H9 (cell line): ENCODE data around the gene PRDX3. TPM values are rescaled to one million over a fixed set of nuclear protein-coding genes. Genes with fewer than 3 reads are reported as not detected.
"Not testable (repeated sequence)": the region's sequence is repeated elsewhere in the genome, so short reads cannot be mapped to it uniquely, and the experiment has no call there.

Experiments
- DNase-seq: peaks from one replicate; pipeline ENCODE4 v3.0.0-alpha.2; 2017
- H2AFZ ChIP-seq: one replicate; pipeline ENCODE4 v1.6.1; 2013; ENCODE audit warnings: mild to moderate bottlenecking, low read length, control low read depth, moderate library complexity
- H2AK5ac ChIP-seq: 2 replicates; pipeline ENCODE4 v1.6.1; 2013; ENCODE audit warnings: low read length, control low read depth, mixed read lengths; ENCODE audit not compliant: insufficient read length
- H2BK120ac ChIP-seq: one replicate; pipeline ENCODE4 v1.6.1; 2013; ENCODE audit warnings: low read depth, mild to moderate bottlenecking, low read length, control low read depth, inconsistent platforms; ENCODE audit not compliant: poor library complexity, severe bottlenecking
- H2BK12ac ChIP-seq: 2 replicates; pipeline ENCODE4 v1.6.1; 2013; ENCODE audit warnings: low read length, control low read depth, mixed read lengths, low read depth; ENCODE audit not compliant: insufficient read length
- H2BK15ac ChIP-seq: 2 replicates; pipeline ENCODE4 v1.6.1; 2013; ENCODE audit warnings: low read depth, low read length, control low read depth
- H2BK20ac ChIP-seq: one replicate; pipeline ENCODE4 v1.6.1; 2013; ENCODE audit warnings: low read depth, mild to moderate bottlenecking, low read length, control low read depth, inconsistent platforms; ENCODE audit not compliant: poor library complexity, severe bottlenecking
- H2BK5ac ChIP-seq: 2 replicates; pipeline ENCODE4 v1.6.1; 2013; ENCODE audit warnings: low read length, control low read depth, mixed read lengths; ENCODE audit not compliant: insufficient read length
- H3K14ac ChIP-seq: 2 replicates; pipeline ENCODE4 v1.6.1; 2013; ENCODE audit warnings: low read length, control low read depth; ENCODE audit not compliant: insufficient read depth
- H3K18ac ChIP-seq: 2 replicates; pipeline ENCODE4 v1.6.1; 2013; ENCODE audit warnings: low read depth, mild to moderate bottlenecking, mixed read lengths, low read length, control low read depth; ENCODE audit not compliant: insufficient read length
- H3K23ac ChIP-seq: 2 replicates; pipeline ENCODE4 v1.6.1; 2013; ENCODE audit warnings: low read length, control low read depth, mixed read lengths, low read depth; ENCODE audit not compliant: insufficient read length
- H3K23me2 ChIP-seq: 2 replicates; pipeline ENCODE4 v1.6.1; 2013; ENCODE audit warnings: low read depth, mild to moderate bottlenecking, mixed read lengths, low read length, control low read depth; ENCODE audit not compliant: insufficient read length, poor library complexity, severe bottlenecking
- H3K27ac ChIP-seq: 2 replicates; pipeline ENCODE4 v1.5.1; 2013; ENCODE audit warnings: low read length, control low read depth, mixed read lengths, low read depth; ENCODE audit not compliant: insufficient read length
- H3K27me3 ChIP-seq: 2 replicates; pipeline ENCODE4 v1.6.1; 2013; ENCODE audit warnings: low read length, control low read depth, inconsistent platforms; ENCODE audit not compliant: insufficient read depth
- H3K4ac ChIP-seq: 2 replicates; pipeline ENCODE4 v1.6.1; 2013; ENCODE audit warnings: low read depth, mild to moderate bottlenecking, control low read depth, inconsistent platforms, low read length, moderate library complexity
- H3K4me1 ChIP-seq: 2 replicates; pipeline ENCODE4 v1.6.1; 2013; ENCODE audit warnings: low read length, control low read depth, inconsistent platforms; ENCODE audit not compliant: insufficient read depth
- H3K4me2 ChIP-seq: 2 replicates; pipeline ENCODE4 v1.6.1; 2013; ENCODE audit warnings: low read length, control low read depth, mixed read lengths; ENCODE audit not compliant: insufficient read length, insufficient read depth
- H3K56ac ChIP-seq: 2 replicates; pipeline ENCODE4 v1.6.1; 2013; ENCODE audit warnings: low read depth, mild to moderate bottlenecking, mixed read lengths, low read length, control low read depth; ENCODE audit not compliant: insufficient read length
- H3K79me1 ChIP-seq: 2 replicates; pipeline ENCODE4 v1.6.1; 2013; ENCODE audit warnings: low read depth, mild to moderate bottlenecking, moderate library complexity, low read length, control low read depth, inconsistent platforms; ENCODE audit not compliant: insufficient read depth, poor library complexity, severe bottlenecking
- H3K79me2 ChIP-seq: 2 replicates; pipeline ENCODE4 v1.6.1; 2013; ENCODE audit warnings: low read length, control low read depth, inconsistent platforms; ENCODE audit not compliant: insufficient read depth
- H3K9ac ChIP-seq: 2 replicates; pipeline ENCODE4 v1.6.1; 2013; ENCODE audit warnings: low read length, control low read depth, mixed read lengths; ENCODE audit not compliant: insufficient read length; ENCODE audit errors: extremely low read depth
- H3K9me3 ChIP-seq: one replicate; pipeline ENCODE4 v1.6.1; 2013; ENCODE audit warnings: low read depth, low read length, inconsistent platforms; ENCODE audit not compliant: control insufficient read depth
- H3T11ph ChIP-seq: one replicate; pipeline ENCODE4 v1.6.1; 2013; ENCODE audit warnings: mild to moderate bottlenecking, low read length, control low read depth, inconsistent platforms
- H4K20me1 ChIP-seq: one replicate; pipeline ENCODE4 v1.6.1; 2013; ENCODE audit not compliant: control insufficient read depth, insufficient read length, insufficient read depth
- H4K5ac ChIP-seq: 2 replicates; pipeline ENCODE4 v1.6.1; 2013; ENCODE audit warnings: low read depth, mild to moderate bottlenecking, mixed read lengths, low read length, control low read depth; ENCODE audit not compliant: insufficient read length
- H4K8ac ChIP-seq: replicated peaks from 2 replicates; pipeline ENCODE4 v1.6.1; 2013; ENCODE audit warnings: low read length, control low read depth, mixed read lengths, low read depth; ENCODE audit not compliant: insufficient read length
- H4K91ac ChIP-seq: 2 replicates; pipeline ENCODE4 v1.6.1; 2013; ENCODE audit warnings: low read depth, mild to moderate bottlenecking, moderate library complexity, mixed read lengths, low read length, control low read depth; ENCODE audit not compliant: insufficient read length
- H3K27ac Mint-ChIP-seq, 3 experiments: 2 replicates in 2 of 3; 3 replicates in 1 of 3; pipeline ENCODE4 v1.8.0; 2020 to 2021; ENCODE audit warnings: mixed read lengths in 3 of 3, mild to moderate bottlenecking in 1 of 3, moderate library complexity in 1 of 3
- H3K27me3 Mint-ChIP-seq: 2 replicates; pipeline ENCODE4 v1.8.0; 2021; ENCODE audit warnings: low read depth, mild to moderate bottlenecking, moderate library complexity, mixed read lengths
- H3K36me3 Mint-ChIP-seq, 3 experiments: 2 replicates in 2 of 3; 3 replicates in 1 of 3; pipeline ENCODE4 v1.8.0; 2020 to 2021; ENCODE audit warnings: low read depth in 3 of 3, mixed read lengths in 3 of 3; ENCODE audit not compliant: insufficient read depth in 1 of 3
- H3K4me1 Mint-ChIP-seq, 2 experiments: 2 replicates each; pipeline ENCODE4 v1.8.0; 2020; ENCODE audit warnings: mixed read lengths in 2 of 2
- H3K4me3 Mint-ChIP-seq, 2 experiments: 2 replicates in 1 of 2; 3 replicates in 1 of 2; pipeline ENCODE4 v1.8.0; 2020 to 2021; ENCODE audit warnings: mild to moderate bottlenecking in 2 of 2, mixed read lengths in 2 of 2, moderate library complexity in 1 of 2
- H3K9me3 Mint-ChIP-seq, 2 experiments: 2 replicates in 1 of 2; 3 replicates in 1 of 2; pipeline ENCODE4 v1.8.0; 2020; ENCODE audit warnings: mild to moderate bottlenecking in 2 of 2, mixed read lengths in 2 of 2, moderate library complexity in 1 of 2
- CTCF ChIP-seq: fragments of 200-600 bp; sonication (generic); conservative IDR thresholded peaks from 3 replicates; pipeline ENCODE4 v1.8.0; 2021; ENCODE audit warnings: antibody characterized with exemption, mild to moderate bottlenecking
- WGBS: extraction: QIAGEN DNeasy Blood & Tissue Kit; methylation state at CpG from one replicate; pipeline ENCODE4 v1.1.7; 2013; ENCODE audit warnings: missing lambda C conversion rate, low lambda C conversion rate, mixed read lengths; ENCODE audit not compliant: insufficient read length; ENCODE audit errors: extremely low coverage; 5-methylcytosine and 5-hydroxymethylcytosine counted together
- total RNA-seq: library from RNA; stranded (reverse); gene quantifications from 2 replicates; pipeline ENCODE4 v1.2.1, GENCODE V29; 2021

Gene PRDX3
- total RNA-seq, 1 experiment from 2014 or later: 181 TPM

- Histone ChIP-seq H4K20me1 (no peaks in the 10 kb centered on the region), H3K9me3 (no peaks in the 10 kb centered on the region), H3K23me2 (no peaks in the 10 kb centered on the region), H3T11ph (no peak overlapping the region), H2BK20ac (no peak overlapping the region), H3K79me1 (no peaks in the 10 kb centered on the region), H3K56ac (no peak overlapping the region), H2BK15ac (no peak overlapping the region), H2BK5ac (no peak overlapping the region), H3K27ac (no peak overlapping the region), H3K79me2 (no peaks in the 10 kb centered on the region), H3K18ac (no peak overlapping the region), H3K4me1 (no peaks in the 10 kb centered on the region; the same call in 1 of the 2 replicates), H3K27me3 (no peaks in the 10 kb centered on the region; the same call in 1 of the 2 replicates), H3K9ac (no peak overlapping the region), H3K4me2 (no peak overlapping the region), H3K4ac (no peak overlapping the region), H4K91ac (no peak overlapping the region), H4K5ac (no peak overlapping the region), H2AK5ac (no peak overlapping the region), H2BK120ac (no peak overlapping the region), H2AFZ (no peak overlapping the region), H4K8ac (no peak overlapping the region), H2BK12ac (no peak overlapping the region), H3K14ac (no peak overlapping the region), H3K23ac (no peak overlapping the region)
- Mint-ChIP-seq H3K4me1 (peaks cover 3 to 6% of the 10 kb centered on the region in 2 experiments; a peak in 3 of 4 replicates), H3K27ac (no peak overlapping the region), H3K27me3 (peaks cover 2% of the 10 kb centered on the region; the same call in 1 of the 2 replicates), H3K4me3 (no peak overlapping the region), H3K9me3 (peaks cover 11% of the 10 kb centered on the region in 2 experiments), H3K36me3 (peaks cover 0 to 5% (median 5%) of the 10 kb centered on the region in 3 experiments; a peak in 5 of 7 replicates)
- WGBS: no CpG with 5 or more reads among the region's 9 CpGs
- no peak for TF ChIP-seq CTCF
- no peak for DNase-seq
These were observed 5.2 kb upstream of the PRDX3 start for GRCh38 chr10:119183664-119184412.

GRCh38 chr10:119180850-119181400 is 2.3 kb upstream of the PRDX3 start:
- H4K5ac ChIP-seq, H3K4me1 ChIP-seq, H2AK5ac ChIP-seq, H4K8ac ChIP-seq, H3K56ac ChIP-seq, H3K9me3 ChIP-seq, H3K4me3 Mint-ChIP-seq, H3K27me3 ChIP-seq, H2BK12ac ChIP-seq, H3K14ac ChIP-seq, H3K79me1 ChIP-seq, H3K4me1 Mint-ChIP-seq, H4K91ac ChIP-seq, H2AFZ ChIP-seq, H2BK120ac ChIP-seq, H2BK15ac ChIP-seq, H2BK20ac ChIP-seq, H3K79me2 ChIP-seq, H3K27ac ChIP-seq, H3K27ac Mint-ChIP-seq, H3K27me3 Mint-ChIP-seq, H3K23ac ChIP-seq, H3K4me2 ChIP-seq, H3K9ac ChIP-seq, H3K18ac ChIP-seq, H4K20me1 ChIP-seq, DNase-seq, H3K23me2 ChIP-seq, H2BK5ac ChIP-seq, H3K4ac ChIP-seq, H3T11ph ChIP-seq: not testable (repeated sequence)
- Mint-ChIP-seq H3K9me3 (peaks cover 11% of the 10 kb centered on the region in 2 experiments), H3K36me3 (peaks cover 10 to 19% (median 18%) of the 10 kb centered on the region in 3 experiments; a peak in 6 of 7 replicates)
- WGBS: no CpG with 5 or more reads among the region's 7 CpGs
